ENCODE data around the gene FBXL4. TPM values are rescaled to one million over a fixed set of nuclear protein-coding genes. Genes with fewer than 3 reads are reported as not detected.

The FBXL4 gene
- total and polyA plus RNA-seq, 2 experiments from 2014 or later: 10.8 to 31.0 TPM

- H3K9me2 ChIP-seq (replicated peaks; ENCODE audit: insufficient read depth): no peaks in the 10 kb centered on the region
- no peak for TF ChIP-seq EZH2 (IDR thresholded peaks at IDR 0.05; ENCODE audit: borderline replicate concordance)
- TF ChIP-seq CTCF (IDR thresholded peaks at IDR 0.05; ENCODE audit: poor library complexity): peak; percentile 95
- TF ChIP-seq EZH2phosphoT487 (IDR thresholded peaks at IDR 0.05; ENCODE audit: low read depth, severe bottlenecking, unreplicated experiment): peak; percentile 34
- peaks cover 18% of the 10 kb centered on the region for H3K4me1 ChIP-seq (ENCODE audit: insufficient read depth)
- no peak overlapping the region for H2AFZ ChIP-seq
- H3K27me3 ChIP-seq: peaks cover 94% of the 10 kb centered on the region
- under 1% methylated on average over 44 of the region's 50 CpGs for WGBS (ENCODE audit: low lambda C conversion rate, missing lambda C conversion rate)
- DNase-seq (ENCODE audit: low spot score): peak; percentile 90
- H3K4me2 ChIP-seq: peak overlapping the region; percentile 81
- H3K4me3 ChIP-seq: peak overlapping the region; percentile 28
- H3K9me3 ChIP-seq (ENCODE audit: low read depth): no peaks in the 10 kb centered on the region
- no peaks in the 10 kb centered on the region for H3K36me3 ChIP-seq (replicated peaks; ENCODE audit: insufficient read depth, low read depth)
- no peak overlapping the region for H3K27ac ChIP-seq
- no peaks in the 10 kb centered on the region for H3K79me2 ChIP-seq
- no peaks in the 10 kb centered on the region for H4K20me1 ChIP-seq (ENCODE audit: insufficient read depth, poor library complexity, severe bottlenecking)
Measured at GRCh38 chr6:98845211-98846020, 102.3 kb downstream of the FBXL4 start.

GRCh38 chr6:98844244-98845210 is 103.2 kb downstream of the FBXL4 start:
- peaks cover 96% of the 10 kb centered on the region for H3K27me3 ChIP-seq

More at GRCh38 chr6:98844244-98845210, 103.2 kb downstream of the FBXL4 start:
- 2% methylated on average over 51 of the region's 51 CpGs for WGBS (ENCODE audit: low lambda C conversion rate, missing lambda C conversion rate)
- Histone ChIP-seq H3K79me2 (no peaks in the 10 kb centered on the region), H3K4me2 (peak overlapping the region; percentile 81), H3K4me3 (peak overlapping the region; percentile 28), H3K4me1 (ENCODE audit: insufficient read depth) (peaks cover 18% of the 10 kb centered on the region), H3K27ac (no peak overlapping the region), H3K36me3 (replicated peaks; ENCODE audit: insufficient read depth, low read depth) (no peaks in the 10 kb centered on the region), H3K9me2 (replicated peaks; ENCODE audit: insufficient read depth) (no peaks in the 10 kb centered on the region), H4K20me1 (ENCODE audit: insufficient read depth, poor library complexity, severe bottlenecking) (no peaks in the 10 kb centered on the region), H2AFZ (no peak overlapping the region), H3K9me3 (ENCODE audit: low read depth) (no peaks in the 10 kb centered on the region)
- DNase-seq (ENCODE audit: low spot score): no peak
- TF ChIP-seq CTCF (IDR thresholded peaks at IDR 0.05; ENCODE audit: poor library complexity) (no peak), EZH2phosphoT487 (IDR thresholded peaks at IDR 0.05; ENCODE audit: low read depth, severe bottlenecking, unreplicated experiment) (peak; percentile 83), EZH2 (IDR thresholded peaks at IDR 0.05; ENCODE audit: borderline replicate concordance) (peak; percentile 71)

Measured in hepatocyte (in vitro differentiated cells).